GM12874 (cell line): Measurements from ENCODE around the gene ECT2L.

Experiments used
- CTCF ChIP-seq: IDR thresholded peaks from 2 replicates; pipeline ENCODE4 v1.5.1; 2011; ENCODE audit warnings: low read depth, mild to moderate bottlenecking, control low read depth, low read length, moderate library complexity; ENCODE audit not compliant: insufficient read depth

Gene ECT2L

GRCh38 chr6:138891255-138891986, 95.5 kb downstream of the ECT2L start:
- TF ChIP-seq CTCF, result no peak

- TF ChIP-seq CTCF, result no peak
These were observed 100.3 kb downstream of the ECT2L start for GRCh38 chr6:138896104-138896756.

- TF ChIP-seq CTCF, result no peak
These were observed 101.1 kb downstream of the ECT2L start for GRCh38 chr6:138897031-138897430.

GRCh38 chr6:138907167-138907566, 111.3 kb downstream of the ECT2L start:
- TF ChIP-seq CTCF, result no peak

GRCh38 chr6:138909511-138909910, 113.6 kb downstream of the ECT2L start:
- no peak for TF ChIP-seq CTCF

- no peak for TF ChIP-seq CTCF
These were observed 114.1 kb downstream of the ECT2L start for GRCh38 chr6:138909975-138910374.

- no peak for TF ChIP-seq CTCF
These were observed 116.4 kb downstream of the ECT2L start for GRCh38 chr6:138912308-138912707.
